ENCODE measurements around the gene ROBO1. TPM values are rescaled to one million over a fixed set of nuclear protein-coding genes. Genes with fewer than 3 reads are reported as not detected.

Gene ROBO1
- total and polyA plus RNA-seq, 12 donors = 6.4 to 144 (median 43.9) TPM

DNA sequence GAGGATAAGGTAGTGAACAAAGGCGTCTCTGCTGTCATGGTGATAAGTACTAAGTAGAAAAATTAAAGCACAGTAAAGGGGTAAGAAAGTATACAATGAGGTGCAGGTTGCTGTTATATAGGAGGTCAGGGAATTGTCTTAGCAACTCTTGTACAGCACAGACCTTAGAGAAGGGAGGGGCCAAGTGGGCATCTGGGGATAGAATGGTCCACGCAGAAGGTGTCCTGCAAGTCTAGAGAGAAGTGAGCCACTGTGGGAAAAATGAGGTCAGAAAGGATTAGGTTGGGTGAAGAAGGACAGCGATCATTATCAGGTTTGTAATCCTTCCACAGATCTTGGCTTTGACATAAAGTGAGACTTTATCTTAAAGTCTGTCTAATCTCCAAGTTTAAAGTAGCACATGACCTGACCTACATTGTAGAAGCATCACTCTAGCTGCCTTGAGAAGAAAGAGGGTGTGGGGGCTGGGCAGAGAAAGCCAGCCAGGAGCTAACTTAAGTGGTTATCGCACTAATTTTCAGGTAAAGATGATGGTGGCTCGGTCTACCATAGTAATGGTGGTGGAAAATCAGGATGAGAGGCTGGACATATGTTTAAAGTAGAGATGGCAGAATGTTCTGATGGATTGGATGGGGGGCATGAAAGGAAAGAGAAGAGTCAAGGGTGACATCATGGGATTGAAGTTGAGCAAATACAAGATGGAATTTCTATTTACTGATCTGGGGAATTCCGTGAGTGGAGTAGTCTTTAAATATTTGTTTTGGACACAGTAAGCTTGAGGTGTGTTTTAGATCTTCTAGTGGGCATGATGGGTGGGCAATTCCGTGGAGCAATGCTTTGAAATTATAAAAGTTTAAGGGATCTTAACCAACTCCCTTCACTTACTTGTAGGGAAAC, 919.2 kb downstream of the ROBO1 start:
- Histone ChIP-seq H3K27me3 (no peaks in the 10 kb centered on the region), H3K27ac (no peak overlapping the region), H3K36me3 (replicated peaks in 1 of 2) (no peaks in the 10 kb centered on the region), H3K4me1 (replicated peaks in 1 of 2) (peaks cover 0 to 14% of the 10 kb centered on the region in 2 donors), H3K4me3 (no peak overlapping the region), H3K9me3 (replicated peaks in 1 of 3) (no peaks in the 10 kb centered on the region)
- intact Hi-C loops (cut with DNase I) = no loop called here
- no peak for DNase-seq
- 82 to 91% (median 86%) methylated on average over 7 of the region's 7 CpGs for WGBS, 4 donors
- TF ChIP-seq, protein P1, sequence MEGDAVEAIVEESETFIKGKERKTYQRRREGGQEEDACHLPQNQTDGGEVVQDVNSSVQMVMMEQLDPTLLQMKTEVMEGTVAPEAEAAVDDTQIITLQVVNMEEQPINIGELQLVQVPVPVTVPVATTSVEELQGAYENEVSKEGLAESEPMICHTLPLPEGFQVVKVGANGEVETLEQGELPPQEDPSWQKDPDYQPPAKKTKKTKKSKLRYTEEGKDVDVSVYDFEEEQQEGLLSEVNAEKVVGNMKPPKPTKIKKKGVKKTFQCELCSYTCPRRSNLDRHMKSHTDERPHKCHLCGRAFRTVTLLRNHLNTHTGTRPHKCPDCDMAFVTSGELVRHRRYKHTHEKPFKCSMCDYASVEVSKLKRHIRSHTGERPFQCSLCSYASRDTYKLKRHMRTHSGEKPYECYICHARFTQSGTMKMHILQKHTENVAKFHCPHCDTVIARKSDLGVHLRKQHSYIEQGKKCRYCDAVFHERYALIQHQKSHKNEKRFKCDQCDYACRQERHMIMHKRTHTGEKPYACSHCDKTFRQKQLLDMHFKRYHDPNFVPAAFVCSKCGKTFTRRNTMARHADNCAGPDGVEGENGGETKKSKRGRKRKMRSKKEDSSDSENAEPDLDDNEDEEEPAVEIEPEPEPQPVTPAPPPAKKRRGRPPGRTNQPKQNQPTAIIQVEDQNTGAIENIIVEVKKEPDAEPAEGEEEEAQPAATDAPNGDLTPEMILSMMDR (IDR thresholded peaks at IDR 0.05) = no peak
- no peak for TF ChIP-seq POLR2A (IDR thresholded peaks at IDR 0.05)

DNA sequence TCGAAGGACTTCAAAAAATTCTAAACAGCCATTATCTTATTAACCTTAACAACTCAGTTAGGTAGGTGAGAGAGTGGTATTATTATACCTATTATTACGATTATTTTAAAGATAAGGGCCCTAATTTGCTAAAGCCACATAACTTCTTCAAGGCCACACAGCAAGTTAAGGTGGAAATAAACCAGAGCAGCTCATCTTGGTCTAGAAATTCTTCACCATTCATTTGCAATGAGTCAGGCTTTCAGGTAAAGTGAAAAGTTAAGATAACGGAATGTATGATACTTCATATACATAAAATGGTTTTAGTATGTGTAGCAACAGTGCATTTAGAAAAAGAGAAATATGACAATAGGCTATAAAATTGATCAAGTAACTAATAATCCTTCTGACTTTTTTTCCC, 920.2 kb downstream of the ROBO1 start:
- WGBS, 4 donors = 66 to 75% (median 74%) methylated on average over 3 of the region's 3 CpGs
- intact Hi-C loops (cut with DNase I) = no loop called here
- TF ChIP-seq POLR2A (IDR thresholded peaks at IDR 0.05) = no peak
- TF ChIP-seq, protein P1 (IDR thresholded peaks at IDR 0.05) = no peak

DNA sequence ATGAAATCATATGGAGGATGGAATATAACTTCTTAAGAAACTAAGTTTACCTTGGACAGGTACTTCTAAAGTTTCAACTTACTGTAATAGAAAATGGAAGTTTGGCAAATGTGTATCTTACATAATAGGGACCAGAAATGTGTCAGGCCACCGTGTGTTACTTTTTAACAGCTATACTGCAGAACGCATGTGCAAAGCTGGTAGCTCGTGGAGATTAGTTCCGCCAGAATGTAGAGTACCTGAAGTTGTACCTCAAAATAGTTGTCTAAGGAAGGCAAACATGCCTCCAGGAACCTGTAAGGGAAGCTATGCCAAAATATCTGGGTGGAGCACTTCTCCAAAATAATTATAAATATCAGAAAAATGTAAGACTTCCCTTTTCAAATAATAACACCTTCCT, 920.6 kb downstream of the ROBO1 start:
- Histone ChIP-seq H3K27ac (no peak overlapping the region), H3K27me3 (no peaks in the 10 kb centered on the region), H3K36me3 (replicated peaks in 1 of 2) (no peaks in the 10 kb centered on the region), H3K4me1 (replicated peaks in 1 of 2) (peaks cover 0 to 14% of the 10 kb centered on the region in 2 donors), H3K9me3 (replicated peaks in 1 of 3) (no peaks in the 10 kb centered on the region), H3K4me3 (no peak overlapping the region)
- TF ChIP-seq POLR2A (IDR thresholded peaks at IDR 0.05) = no peak
- TF ChIP-seq, protein P1 (IDR thresholded peaks at IDR 0.05) = no peak
- WGBS, 4 donors = 72 to 81% (median 76%) methylated on average over 4 of the region's 4 CpGs
- no peak for DNase-seq
- intact Hi-C loops (cut with DNase I) = no loop called here

More for the DNA sequence above, 920.2 kb downstream of the ROBO1 start:
- Histone ChIP-seq H3K4me3 (no peak overlapping the region), H3K36me3 (replicated peaks in 1 of 2) (no peaks in the 10 kb centered on the region), H3K27me3 (no peaks in the 10 kb centered on the region), H3K9me3 (replicated peaks in 1 of 3) (no peaks in the 10 kb centered on the region), H3K4me1 (replicated peaks in 1 of 2) (peaks cover 0 to 14% of the 10 kb centered on the region in 2 donors), H3K27ac (no peak overlapping the region)
- DNase-seq = no peak

DNA sequence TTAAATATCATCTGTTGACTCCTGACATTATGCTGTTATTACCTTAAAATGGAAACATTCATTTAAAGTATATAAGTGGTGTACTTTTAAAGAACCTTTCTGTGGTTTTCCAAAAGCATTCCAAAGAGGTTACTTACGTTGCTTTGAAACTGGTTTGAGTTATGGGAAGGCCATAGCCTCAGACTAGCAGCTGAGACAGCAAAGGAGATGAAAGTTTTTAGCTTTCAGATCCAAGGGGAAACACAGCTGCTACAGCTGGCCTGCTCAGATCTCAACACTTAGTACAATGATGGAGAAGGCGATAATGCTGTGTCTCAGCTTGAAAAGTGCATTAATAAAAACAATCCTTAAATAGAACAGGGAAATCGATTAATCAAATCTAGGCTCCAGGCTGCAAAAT, 921.1 kb downstream of the ROBO1 start:
- H3K4me3 ChIP-seq = no peak overlapping the region
- peaks cover 0 to 14% of the 10 kb centered on the region in 2 donors for H3K4me1 ChIP-seq (replicated peaks in 1 of 2)
- no peak for DNase-seq
- intact Hi-C loops (cut with DNase I) = no loop called here
- no peaks in the 10 kb centered on the region for H3K36me3 ChIP-seq (replicated peaks in 1 of 2)
- H3K27ac ChIP-seq = no peak overlapping the region
- 18 to 38% (median 33%) methylated on average over 3 of the region's 3 CpGs for WGBS, 4 donors
- H3K27me3 ChIP-seq = no peaks in the 10 kb centered on the region
- no peaks in the 10 kb centered on the region for H3K9me3 ChIP-seq (replicated peaks in 1 of 3)
- TF ChIP-seq, protein P1 (IDR thresholded peaks at IDR 0.05) = no peak
- TF ChIP-seq POLR2A (IDR thresholded peaks at IDR 0.05) = no peak
